ENCODE data around the gene VKORC1. TPM values are rescaled to one million over a fixed set of nuclear protein-coding genes. Genes with fewer than 3 reads are reported as not detected.

VKORC1 gene
- polyA plus RNA-seq, 1 of the 3 experiments (the other 2 are of a cell fraction) = 434 TPM

DNA sequence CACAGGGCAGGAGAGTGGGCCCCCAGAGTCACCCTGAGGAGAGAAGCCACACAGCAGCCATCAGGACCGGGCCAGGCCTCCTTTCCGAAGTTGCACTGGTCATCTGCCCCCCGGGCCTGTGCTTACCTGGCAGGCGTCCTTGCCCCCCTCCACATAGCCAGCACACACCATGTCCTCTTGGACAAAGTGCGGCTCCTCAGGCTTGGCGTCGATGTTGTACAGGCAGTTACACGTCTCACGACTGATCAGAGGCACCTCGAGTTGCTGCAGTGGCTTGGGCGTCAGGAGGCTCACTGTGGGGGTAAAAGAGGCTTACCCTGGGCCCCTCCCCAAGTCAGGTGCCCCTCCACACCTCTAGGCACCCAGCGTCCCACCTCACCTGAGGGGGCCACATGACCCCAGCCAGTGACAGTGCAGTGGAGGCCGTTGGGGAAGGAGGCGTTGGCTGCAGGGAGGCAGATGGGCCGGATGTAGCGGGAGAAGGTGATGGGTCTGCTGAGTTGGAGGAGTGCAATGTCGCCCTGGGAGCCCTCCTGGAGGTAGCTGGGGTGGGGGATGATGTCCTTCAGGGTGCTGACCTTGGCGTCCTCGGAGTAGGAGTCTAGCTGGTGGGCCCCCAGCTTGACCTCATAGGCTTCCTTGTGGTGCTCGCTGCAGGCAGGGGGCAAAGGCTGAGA lies 37.8 kb upstream of the VKORC1 start:
- Histone ChIP-seq H3K9ac (no peak overlapping the region), H4K20me1 (ENCODE audit: insufficient read depth) (no peaks in the 10 kb centered on the region), H3K9me2 (no peaks in the 10 kb centered on the region), H3K27ac (ENCODE audit: low read depth in 2 of 2, low read length in 1 of 2) (no peak overlapping the region), H3K79me2 (ENCODE audit: insufficient read depth) (no peaks in the 10 kb centered on the region), H2AFZ (ENCODE audit: low read depth) (no peak overlapping the region), H3F3A (replicated peaks; ENCODE audit: insufficient read depth) (no peaks in the 10 kb centered on the region), H3K27me3 (ENCODE audit: insufficient read depth) (no peaks in the 10 kb centered on the region), H3K4me3 (ENCODE audit: low read depth in 2 of 2, low read length in 1 of 2) (no peak overlapping the region), H3K4me2 (no peak overlapping the region), H3K9me3 (no peaks in the 10 kb centered on the region), H3K36me3 (replicated peaks in 1 of 2; ENCODE audit: control insufficient read depth in 1 of 2, insufficient read depth in 2 of 2, low read length in 1 of 2) (peaks cover 0 to 13% of the 10 kb centered on the region in 2 experiments), H3K4me1 (ENCODE audit: control insufficient read depth in 1 of 2, insufficient read depth in 2 of 2, low read depth in 1 of 2, low read length in 1 of 2) (peaks cover 0 to 20% of the 10 kb centered on the region in 2 experiments; a peak in 1 of 4 replicates)
- DNase-seq = no peak
- CTCF ChIA-PET = interaction anchor here (1.5 kb wide), 1 partner anchor 10 kb away, joined by 4 read pairs; no protein-coding TSS in a partner anchor
- POLR2A ChIA-PET = interaction anchor here (1.9 to 3.9 kb wide), 2 partner anchors 15 kb away, joined by 4 to 15 read pairs; partner anchors contain the start of gene KAT8
- TF ChIP-seq GATA2 (CRISPR knock-in tag; IDR thresholded peaks at IDR 0.05) = no peak
- TF ChIP-seq, protein P1, sequence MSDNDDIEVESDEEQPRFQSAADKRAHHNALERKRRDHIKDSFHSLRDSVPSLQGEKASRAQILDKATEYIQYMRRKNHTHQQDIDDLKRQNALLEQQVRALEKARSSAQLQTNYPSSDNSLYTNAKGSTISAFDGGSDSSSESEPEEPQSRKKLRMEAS (IDR thresholded peaks at IDR 0.05; ENCODE audit: low read depth) = no peak
- no peak for TF ChIP-seq FOXJ3 (CRISPR knock-in tag; IDR thresholded peaks at IDR 0.05)
- TF ChIP-seq, protein P2, sequence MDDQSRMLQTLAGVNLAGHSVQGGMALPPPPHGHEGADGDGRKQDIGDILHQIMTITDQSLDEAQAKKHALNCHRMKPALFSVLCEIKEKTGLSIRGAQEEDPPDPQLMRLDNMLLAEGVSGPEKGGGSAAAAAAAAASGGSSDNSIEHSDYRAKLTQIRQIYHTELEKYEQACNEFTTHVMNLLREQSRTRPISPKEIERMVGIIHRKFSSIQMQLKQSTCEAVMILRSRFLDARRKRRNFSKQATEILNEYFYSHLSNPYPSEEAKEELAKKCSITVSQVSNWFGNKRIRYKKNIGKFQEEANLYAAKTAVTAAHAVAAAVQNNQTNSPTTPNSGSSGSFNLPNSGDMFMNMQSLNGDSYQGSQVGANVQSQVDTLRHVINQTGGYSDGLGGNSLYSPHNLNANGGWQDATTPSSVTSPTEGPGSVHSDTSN (IDR thresholded peaks at IDR 0.05) = no peak
- TF ChIP-seq POLR2AphosphoS5 (IDR thresholded peaks at IDR 0.05; ENCODE audit: low read depth, low read length) = no peak
- TF ChIP-seq, protein P3, sequence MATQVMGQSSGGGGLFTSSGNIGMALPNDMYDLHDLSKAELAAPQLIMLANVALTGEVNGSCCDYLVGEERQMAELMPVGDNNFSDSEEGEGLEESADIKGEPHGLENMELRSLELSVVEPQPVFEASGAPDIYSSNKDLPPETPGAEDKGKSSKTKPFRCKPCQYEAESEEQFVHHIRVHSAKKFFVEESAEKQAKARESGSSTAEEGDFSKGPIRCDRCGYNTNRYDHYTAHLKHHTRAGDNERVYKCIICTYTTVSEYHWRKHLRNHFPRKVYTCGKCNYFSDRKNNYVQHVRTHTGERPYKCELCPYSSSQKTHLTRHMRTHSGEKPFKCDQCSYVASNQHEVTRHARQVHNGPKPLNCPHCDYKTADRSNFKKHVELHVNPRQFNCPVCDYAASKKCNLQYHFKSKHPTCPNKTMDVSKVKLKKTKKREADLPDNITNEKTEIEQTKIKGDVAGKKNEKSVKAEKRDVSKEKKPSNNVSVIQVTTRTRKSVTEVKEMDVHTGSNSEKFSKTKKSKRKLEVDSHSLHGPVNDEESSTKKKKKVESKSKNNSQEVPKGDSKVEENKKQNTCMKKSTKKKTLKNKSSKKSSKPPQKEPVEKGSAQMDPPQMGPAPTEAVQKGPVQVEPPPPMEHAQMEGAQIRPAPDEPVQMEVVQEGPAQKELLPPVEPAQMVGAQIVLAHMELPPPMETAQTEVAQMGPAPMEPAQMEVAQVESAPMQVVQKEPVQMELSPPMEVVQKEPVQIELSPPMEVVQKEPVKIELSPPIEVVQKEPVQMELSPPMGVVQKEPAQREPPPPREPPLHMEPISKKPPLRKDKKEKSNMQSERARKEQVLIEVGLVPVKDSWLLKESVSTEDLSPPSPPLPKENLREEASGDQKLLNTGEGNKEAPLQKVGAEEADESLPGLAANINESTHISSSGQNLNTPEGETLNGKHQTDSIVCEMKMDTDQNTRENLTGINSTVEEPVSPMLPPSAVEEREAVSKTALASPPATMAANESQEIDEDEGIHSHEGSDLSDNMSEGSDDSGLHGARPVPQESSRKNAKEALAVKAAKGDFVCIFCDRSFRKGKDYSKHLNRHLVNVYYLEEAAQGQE (IDR thresholded peaks at IDR 0.05; ENCODE audit: low read depth, low read length) = no peak
- no peak for TF ChIP-seq NRF1 (IDR thresholded peaks at IDR 0.05; ENCODE audit: low read depth, low read length)
- TF ChIP-seq, protein P4, sequence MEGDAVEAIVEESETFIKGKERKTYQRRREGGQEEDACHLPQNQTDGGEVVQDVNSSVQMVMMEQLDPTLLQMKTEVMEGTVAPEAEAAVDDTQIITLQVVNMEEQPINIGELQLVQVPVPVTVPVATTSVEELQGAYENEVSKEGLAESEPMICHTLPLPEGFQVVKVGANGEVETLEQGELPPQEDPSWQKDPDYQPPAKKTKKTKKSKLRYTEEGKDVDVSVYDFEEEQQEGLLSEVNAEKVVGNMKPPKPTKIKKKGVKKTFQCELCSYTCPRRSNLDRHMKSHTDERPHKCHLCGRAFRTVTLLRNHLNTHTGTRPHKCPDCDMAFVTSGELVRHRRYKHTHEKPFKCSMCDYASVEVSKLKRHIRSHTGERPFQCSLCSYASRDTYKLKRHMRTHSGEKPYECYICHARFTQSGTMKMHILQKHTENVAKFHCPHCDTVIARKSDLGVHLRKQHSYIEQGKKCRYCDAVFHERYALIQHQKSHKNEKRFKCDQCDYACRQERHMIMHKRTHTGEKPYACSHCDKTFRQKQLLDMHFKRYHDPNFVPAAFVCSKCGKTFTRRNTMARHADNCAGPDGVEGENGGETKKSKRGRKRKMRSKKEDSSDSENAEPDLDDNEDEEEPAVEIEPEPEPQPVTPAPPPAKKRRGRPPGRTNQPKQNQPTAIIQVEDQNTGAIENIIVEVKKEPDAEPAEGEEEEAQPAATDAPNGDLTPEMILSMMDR (IDR thresholded peaks at IDR 0.05) = no peak
- no peak for TF ChIP-seq MEF2A (IDR thresholded peaks at IDR 0.05; ENCODE audit: borderline replicate concordance, low read depth)
- no peak for TF ChIP-seq EP300 (IDR thresholded peaks at IDR 0.05; ENCODE audit: borderline replicate concordance in 1 of 2, low read depth in 1 of 2, low read length in 1 of 2)
- TF ChIP-seq SMC3 (IDR thresholded peaks at IDR 0.05; ENCODE audit: low read depth, low read length) = no peak
- TF ChIP-seq FOSL2 (IDR thresholded peaks at IDR 0.05; ENCODE audit: borderline replicate concordance, low read depth) = no peak
- no peak for TF ChIP-seq ELF1 (IDR thresholded peaks at IDR 0.05)
- no peak for TF ChIP-seq RFX5 (IDR thresholded peaks at IDR 0.05; ENCODE audit: low read length)
- no peak for TF ChIP-seq GABPA (IDR thresholded peaks at IDR 0.05; ENCODE audit: low read depth)
- no peak for TF ChIP-seq TAF1 (IDR thresholded peaks at IDR 0.05; ENCODE audit: borderline replicate concordance, low read depth, low read length)
- TF ChIP-seq, protein P5, sequence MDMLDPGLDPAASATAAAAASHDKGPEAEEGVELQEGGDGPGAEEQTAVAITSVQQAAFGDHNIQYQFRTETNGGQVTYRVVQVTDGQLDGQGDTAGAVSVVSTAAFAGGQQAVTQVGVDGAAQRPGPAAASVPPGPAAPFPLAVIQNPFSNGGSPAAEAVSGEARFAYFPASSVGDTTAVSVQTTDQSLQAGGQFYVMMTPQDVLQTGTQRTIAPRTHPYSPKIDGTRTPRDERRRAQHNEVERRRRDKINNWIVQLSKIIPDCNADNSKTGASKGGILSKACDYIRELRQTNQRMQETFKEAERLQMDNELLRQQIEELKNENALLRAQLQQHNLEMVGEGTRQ (IDR thresholded peaks at IDR 0.05; ENCODE audit: borderline replicate concordance, low read depth, low read length) = no peak
- TF ChIP-seq EZH2phosphoT487 (IDR thresholded peaks at IDR 0.05; ENCODE audit: borderline replicate concordance, low read depth) = no peak
- TF ChIP-seq YY1 (IDR thresholded peaks at IDR 0.05; ENCODE audit: low read depth) = no peak
- TF ChIP-seq MXI1 (IDR thresholded peaks at IDR 0.05; ENCODE audit: low read depth, low read length) = no peak
- 92% methylated on average over 17 of the region's 20 CpGs for WGBS (ENCODE audit: low lambda C conversion rate)

Measured in SK-N-SH (cell line).